ENCODE measurements around the gene CTU2.

CTU2 gene

DNA sequence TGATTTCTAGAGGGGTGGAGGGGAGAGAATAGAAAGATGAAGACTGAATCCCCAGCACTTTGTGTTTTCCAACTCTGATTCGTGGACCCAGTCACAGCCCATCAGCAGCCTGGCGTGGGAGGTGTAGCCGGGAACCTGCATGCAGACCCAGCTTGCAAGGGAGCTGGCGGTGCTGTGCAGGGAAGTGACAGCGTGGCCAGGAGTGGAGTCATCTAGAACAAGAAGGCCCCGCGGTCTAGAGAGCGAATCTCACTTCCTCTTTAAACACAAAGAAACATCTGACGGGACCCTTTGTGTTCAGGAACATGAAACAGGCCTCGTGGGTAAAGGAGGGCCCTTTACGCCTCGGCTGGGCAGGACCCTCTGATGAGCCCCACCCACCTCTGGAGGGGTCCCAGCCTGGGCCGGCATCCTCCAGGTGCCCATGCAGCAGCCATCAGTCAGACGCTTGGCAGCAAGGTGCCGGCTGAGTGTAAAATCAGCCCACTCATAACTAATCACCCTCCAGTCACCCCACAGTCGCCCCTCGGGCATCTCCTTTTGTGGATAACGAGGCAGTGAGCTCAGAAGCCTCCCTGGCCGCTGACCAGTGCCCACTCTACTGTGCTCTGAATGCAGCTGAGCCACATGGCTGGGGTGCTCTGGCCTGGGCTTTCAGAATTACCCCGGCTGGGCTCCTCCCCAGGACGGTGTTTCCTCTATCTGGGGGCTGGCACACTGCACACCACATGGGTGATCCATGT is 24.4 kb upstream of the CTU2 start:
- DNase-seq (ENCODE audit: low read depth), result no peak

DNA sequence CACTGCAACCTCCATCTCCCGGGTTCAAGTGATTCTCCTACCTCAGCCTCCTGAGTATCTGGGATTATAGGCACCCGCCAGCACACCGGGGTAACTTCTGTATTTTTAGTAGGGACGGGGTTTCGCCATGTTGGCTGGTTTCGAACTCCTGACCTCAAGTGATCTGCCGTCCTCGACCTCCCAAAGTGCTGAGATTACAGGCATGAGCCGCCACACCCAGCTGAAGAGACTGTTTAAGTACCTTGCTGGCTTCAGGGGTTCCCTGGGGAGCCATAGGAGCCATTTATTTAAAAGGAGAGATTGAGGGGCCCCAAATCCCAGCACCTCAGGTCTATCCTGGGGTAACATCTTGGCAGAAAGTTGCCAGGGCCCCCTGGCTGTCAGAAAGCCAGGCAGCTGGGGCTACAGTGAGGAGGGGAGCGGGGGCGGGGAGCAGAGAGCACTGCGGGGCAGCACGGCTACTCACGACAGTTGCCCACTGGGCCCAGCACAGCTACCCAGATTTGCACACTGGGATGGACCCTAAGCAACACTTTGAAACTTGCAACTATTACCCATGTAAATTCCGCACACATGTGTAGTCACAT is 21.6 kb upstream of the CTU2 start:
- DNase-seq (ENCODE audit: low read depth), result no peak

DNA sequence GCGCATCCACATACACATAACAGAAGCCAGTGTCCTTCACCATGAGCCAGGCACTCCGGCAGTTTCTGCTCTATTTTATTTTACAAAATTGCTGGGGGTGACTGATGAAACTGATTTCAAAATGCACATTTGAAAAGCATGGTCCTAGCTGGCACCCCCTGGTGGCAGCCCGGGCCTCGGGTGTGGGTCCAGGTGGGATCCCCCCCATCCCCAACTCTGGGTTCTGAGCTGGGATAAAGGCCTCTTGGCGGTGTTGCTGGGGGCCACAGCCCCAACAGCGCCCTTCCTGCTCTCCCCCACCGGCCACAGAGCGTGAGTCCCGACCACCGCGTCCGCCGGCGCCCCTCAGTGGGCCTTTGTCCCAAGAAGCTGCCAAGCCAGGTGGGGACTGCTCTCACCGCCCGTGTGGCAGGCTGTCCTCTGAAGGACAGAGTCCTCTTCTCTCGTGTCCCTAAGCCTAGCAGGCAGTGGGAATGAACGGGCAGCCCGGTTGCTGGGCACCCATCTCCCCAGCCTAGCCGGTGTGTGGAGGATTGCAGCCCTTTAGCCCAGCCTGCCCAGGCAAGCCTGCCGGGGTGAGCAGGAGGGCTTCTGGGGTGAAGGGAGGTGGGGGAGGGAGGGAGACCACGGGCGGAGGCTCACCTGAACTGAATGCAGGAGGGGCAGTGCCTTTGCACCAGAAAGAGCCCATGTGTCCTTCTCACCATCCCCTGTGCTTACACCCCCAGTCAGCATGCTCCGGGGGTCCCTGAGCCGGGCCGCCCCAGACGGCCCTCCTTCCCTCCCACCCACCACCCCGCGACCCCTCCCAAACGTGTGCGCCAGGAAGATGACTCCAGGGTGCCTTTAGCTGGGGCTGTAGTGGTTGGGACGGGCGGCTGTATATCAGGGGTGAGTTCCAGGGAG is 20.9 kb upstream of the CTU2 start:
- DNase-seq (ENCODE audit: low read depth), result peak; percentile 4

DNA sequence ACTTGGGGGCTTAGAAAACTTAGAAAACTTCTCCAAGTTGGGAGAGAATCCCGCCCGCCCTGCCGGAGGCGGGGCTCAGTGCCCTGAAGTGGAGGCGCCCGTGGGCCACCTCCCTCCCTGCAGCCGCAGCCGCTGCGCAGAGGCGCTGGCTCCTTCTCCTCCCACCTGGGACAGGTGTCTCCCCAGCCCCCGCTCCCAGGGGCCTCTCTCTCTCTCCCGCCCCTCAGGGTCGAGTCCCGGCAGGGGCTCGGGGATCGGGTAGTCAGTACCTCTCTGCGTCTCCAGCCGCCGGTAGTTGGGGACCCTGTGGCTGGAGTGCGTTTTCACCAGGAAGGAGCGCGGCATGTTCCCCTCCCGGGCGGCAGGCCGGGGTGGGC is 20.3 kb upstream of the CTU2 start:
- DNase-seq (ENCODE audit: low read depth), result no peak

DNA sequence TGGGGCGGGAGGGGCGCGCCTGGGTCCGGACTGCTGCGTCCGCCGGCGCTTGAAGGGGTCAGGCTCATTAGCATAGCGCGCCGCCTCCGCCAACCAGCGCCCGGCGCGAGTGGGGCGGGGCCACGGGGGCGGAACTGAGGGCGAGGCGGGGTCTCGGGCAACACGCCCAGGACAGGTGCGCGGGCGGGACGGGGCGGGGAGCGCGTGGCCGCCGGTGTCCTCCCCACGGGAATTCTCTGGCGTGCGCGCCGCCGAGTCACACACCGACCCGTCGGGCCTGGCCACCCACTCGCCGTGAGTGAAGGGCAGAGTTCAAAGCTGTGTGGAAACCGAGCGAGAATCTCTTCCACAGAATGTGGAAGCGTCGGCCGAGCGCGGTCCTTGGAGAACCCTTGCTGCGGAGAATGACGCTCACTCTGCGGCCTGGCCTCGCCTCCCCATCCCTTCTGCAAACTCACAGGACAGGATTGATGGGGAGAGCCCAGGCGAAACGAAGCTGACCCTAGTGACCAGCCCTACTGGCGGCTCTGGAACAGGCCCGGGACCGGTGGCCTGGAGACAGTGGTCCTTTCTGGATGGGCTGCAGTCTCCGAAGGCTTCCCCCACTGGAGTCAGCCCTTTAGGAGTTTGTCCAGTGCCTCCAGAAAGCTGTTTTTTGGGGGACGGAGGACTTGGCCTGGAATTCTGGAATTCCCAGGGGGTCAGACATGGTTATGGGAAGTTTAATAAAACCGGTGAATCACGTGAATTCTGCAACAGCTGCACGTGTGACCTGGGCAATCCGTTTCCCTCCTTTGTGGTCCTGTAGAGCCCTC is 19.7 kb upstream of the CTU2 start, which contains the start of gene SNAI3:
TSS of gene SNAI3 (minus strand) at position 69 of the 815 bp plus-strand sequence. CDS start 101 bp downstream, outside the sequence.
- no peak for DNase-seq (ENCODE audit: low read depth)

DNA sequence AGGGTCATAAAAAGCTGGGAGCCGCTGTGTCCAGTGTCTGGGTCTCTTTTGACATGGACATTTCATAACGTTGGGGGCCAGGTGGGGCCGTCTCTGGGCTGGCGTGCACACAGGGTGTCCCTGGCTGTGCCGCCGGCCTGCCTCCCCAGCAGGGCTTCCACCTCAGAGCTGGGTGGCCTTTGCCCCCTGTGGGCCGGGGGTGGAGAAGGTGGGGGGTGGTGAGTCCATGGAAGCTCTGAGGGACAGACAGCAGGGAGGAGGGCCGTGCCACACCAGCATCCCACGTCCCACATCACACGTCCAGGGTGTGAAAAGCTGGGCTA is 19.1 kb upstream of the CTU2 start:
- no peak for DNase-seq (ENCODE audit: low read depth)

DNA sequence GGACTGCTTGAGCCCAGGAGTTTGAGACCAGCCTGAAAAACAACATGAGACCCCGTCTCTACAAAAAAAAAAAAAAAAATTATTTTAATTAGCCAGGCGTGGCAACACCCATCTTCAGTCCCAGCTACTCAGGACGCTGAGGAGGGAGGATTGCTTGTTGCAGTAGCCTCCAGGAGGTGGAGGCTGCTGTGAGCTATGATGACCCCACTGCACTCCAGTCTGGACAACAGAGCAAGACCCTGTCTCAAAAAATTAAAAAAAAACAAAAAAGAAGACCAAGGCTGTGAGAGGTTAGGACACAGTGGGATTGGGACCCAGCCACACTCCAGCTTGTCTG is 18.7 kb upstream of the CTU2 start:
- no peak for DNase-seq (ENCODE audit: low read depth)

DNA sequence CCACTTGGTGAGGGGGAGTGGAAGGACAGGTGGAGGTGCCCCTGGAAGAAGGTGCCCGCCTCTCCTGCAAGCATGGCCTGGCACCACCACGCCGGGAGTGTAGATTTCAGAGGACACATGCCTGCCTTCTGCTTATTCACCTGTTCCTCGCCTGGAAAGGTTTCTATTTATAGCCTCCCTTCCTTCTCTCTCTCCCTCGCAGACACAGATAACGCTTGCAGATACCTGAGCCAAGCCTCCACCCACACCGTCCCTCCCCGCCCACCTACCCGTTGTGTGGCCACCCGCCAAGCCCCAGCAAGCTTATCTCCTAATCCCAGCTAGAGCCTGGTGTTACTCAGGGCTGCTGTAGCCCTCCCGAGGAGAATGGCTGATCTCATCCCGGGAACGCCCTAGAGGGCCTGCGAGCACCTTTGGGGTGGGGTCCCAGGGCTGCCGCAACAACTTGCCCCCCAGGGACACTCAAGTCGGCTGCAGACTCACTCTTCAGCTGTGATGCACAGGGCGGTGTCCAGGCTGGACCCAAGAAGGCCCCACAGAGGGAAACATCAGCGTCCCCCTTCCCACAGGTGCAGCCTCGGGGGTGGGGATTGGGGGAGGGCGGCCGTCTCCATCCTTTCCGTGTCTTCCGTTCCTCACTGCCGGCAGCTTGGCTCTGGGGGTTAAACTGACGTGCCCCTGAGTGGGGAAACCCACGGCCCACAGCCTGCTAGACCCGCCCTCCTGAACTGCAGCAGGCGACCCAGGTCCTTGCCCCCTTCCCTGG is 18.1 kb upstream of the CTU2 start:
- DNase-seq (ENCODE audit: low read depth), result no peak

DNA sequence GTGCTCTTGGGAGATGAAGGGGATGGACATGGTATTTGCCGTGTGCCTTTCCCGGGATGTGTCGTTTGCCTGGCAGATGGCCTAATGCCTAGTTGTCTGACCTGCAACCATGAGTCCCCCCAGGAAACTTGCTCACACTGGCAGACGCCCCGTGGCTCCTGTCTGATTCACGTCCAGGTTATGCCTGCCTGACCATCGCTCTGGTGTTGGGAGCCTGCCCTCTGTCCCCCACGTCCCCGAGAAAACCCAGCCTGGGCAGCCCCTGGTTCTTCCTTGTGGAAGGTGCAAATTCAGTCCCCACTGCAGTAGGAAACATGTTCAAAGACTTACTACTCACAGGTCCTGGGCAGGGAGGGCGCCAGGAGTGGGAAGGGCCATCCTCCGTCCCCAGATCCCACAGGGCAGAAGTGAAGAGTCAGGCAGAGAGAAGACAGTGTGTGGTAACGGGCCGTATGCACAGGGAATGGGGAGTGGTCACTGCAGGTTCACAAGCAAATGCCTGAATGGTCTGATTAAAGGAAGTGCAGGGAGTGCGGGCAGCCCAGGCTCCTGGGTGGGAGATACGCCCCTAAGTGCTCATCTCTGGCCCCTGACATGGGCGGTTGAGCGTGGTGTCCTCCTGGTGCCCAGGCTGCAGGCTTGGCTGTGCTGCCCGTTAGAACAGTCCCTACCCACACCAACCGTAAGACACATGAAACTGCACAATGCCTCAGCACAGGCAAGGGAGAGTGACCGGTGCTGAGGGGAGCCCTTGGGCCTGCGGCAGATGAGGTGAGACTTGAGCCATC is 15.8 kb upstream of the CTU2 start:
- no peak for DNase-seq (ENCODE audit: low read depth)

DNA sequence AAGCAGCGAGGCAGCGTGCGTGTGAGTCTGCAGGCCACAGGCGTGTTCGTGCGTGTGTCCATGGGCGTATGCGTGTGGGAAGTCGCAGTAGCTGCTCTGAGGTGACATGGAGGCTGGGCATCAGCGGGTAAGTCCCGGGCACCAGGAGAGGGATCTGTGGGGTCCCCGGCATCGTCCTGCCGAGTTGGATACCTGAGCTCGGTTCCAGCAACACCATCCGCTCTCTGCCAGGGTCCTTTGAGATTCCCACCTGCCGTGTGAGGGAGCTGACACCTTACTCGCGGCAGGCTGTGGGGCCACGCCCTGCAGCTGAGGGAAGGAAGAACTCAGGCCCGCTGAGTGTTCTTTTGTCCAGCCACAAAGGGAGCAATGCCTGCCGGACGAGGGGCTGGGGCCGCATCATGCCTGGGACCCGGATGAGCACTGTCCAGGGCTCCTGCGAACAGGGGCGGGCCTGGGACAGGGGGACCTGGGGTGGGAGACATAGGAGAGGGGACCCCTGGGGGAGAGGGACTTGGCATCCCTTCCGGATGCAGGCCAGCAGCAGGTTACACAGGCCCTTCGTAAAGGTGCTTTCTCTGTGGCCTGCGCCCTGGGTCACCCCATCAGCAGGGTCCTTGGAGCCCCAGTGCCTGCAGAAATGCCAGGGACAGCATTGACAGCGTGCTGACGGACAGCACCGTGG is 15.0 kb upstream of the CTU2 start:
- DNase-seq (ENCODE audit: low read depth), result no peak

DNA sequence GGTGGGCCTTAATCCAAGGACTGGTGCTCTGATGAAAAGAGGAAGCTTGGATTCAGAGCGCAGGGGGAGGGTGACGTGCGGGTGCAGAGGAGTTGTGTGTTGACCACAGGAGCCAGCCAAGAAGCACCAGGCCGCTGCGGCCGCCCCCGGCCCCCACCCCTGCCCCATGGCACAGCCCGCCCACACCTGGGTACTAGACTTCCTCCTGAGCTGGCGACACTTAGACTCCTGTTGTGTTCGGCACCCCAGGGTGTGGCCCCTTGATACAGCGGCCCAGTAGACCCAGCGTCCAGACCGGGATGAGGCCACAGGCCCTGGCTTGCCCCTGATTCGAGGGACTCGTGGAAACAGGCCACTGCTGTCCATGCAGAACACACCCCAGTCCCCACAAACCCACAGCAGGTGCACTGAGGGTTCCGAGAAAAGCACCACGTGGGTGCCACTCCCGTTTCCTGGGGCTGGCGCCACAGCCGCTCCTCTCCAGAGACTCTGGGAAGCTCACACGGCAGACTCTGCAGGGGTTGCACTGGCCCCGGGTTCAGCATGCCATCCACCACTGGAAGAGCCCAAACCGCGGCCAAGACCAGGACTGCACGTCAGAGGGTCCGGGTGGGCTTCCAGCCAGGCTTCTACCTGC is 14.3 kb upstream of the CTU2 start:
- no peak for DNase-seq (ENCODE audit: low read depth)

DNA sequence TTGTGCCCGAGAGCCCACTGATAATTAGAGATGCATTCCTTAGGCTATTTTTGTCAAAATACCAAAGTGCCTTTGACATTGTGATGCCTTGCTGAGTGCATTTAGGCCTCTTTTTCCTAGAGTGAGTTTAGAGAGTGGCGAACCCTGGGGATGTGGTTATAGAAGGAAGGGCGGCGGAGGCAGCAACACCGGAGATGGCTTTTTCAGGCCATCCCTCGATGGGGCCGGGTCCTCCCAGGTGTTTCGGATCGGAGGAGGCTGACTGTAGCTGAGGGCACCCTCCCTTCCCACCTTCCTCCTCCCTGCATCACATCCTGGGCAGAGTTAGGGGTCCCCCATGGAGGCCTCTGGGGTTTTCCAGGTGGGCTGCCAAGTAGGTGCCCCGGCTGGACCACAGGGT is 13.4 kb upstream of the CTU2 start:
- no peak for DNase-seq (ENCODE audit: low read depth)

DNA sequence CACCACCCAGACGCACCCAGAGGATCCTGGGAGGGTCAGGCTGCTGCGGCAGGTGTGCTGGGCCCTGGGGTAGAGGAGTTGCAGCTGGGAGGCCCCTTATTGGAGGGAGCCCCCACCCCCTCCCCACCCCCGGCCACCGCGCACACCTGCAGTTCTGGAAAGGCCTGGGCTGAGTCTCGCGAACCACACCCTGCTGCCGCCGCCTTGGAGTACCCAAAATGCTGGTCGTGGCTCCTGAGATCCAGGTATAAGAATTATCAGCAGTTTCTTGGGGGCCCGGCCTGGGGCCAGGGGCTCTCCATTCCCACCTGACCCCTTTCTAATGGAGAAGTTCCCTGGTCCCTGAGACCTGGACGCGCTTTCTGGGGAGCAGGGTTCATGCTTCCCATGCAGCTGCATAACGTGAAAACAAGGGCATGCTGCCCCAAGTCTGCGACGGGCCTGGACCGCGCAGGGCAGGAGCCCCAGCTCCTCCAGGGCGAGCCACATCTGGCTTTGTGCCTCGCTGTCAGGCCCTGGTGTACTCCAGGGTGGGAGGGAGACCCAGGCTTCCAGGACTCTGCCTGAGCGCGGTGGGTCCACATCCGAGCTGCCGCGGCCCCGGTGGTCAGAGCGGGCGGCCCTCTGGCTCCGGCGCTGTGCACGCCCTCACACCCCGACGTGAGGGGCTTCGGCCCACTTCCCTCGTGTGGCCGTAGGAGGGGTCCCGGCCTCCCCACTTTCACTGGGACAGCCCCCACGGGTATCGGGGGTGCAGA is 12.7 kb upstream of the CTU2 start:
- no peak for DNase-seq (ENCODE audit: low read depth)

DNA sequence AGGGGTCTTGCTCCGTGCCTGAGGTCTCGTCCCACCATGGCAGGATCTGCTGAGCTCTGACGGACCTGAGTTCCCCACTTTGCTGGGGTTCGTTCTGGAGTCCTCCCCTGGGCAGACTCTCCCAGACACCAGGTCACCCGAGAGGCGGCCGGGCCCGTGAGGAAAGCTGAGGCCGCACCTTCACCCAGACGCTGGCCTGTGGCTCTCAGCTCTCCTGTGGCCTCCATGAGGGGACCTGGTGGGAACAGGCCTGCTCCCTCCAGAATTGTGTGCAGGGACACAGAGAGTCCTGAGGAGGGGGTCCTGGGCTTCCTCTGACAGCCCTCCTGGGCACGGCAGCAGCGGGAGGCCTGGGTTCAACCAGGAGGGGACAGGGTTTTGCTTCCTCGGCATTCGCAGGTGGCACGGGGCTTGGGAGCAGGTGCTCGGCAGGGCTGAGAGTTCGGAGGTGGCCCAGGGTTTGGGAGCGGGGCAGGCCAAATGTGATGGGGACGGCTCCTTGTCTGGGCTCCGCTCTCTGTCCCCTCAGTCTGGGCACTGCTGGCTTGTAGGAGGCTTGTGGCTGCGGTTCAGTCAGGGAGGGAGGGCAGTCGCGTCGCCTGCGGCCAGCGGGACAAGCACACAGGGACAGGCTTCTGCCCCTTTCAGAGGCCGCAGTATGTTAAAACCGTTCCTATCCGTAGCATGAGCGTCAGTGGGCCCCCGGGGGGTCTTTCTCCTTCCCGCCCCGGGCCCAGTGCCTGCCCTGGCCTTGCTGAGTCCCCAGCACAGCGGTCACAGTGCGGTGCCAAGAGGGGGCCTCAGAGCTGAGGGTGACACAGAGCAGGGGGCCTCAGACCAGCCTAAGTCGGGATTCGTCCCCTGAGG is 11.8 kb upstream of the CTU2 start:
- DNase-seq (ENCODE audit: low read depth), result no peak

DNA sequence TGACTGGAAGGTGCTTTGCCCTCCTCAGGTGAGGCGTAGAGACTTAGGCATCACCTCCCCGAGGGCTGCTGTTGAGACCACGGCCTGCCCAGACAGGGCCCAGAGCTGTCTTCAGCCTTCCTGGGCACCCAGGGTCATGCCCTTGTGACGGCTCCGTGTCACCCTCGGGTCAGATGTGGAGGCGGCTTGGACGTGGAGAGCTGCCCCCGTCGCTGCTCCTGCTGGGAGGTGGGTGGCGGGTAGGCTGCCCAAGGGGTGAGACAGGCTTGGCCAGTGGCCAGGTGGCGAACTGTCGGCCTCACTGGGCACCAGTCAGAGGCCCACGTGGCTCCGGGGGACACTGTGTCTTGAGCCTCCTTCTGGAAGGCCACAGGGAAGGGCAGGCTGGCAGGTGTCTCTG is 11.1 kb upstream of the CTU2 start:
- no peak for DNase-seq (ENCODE audit: low read depth)

DNA sequence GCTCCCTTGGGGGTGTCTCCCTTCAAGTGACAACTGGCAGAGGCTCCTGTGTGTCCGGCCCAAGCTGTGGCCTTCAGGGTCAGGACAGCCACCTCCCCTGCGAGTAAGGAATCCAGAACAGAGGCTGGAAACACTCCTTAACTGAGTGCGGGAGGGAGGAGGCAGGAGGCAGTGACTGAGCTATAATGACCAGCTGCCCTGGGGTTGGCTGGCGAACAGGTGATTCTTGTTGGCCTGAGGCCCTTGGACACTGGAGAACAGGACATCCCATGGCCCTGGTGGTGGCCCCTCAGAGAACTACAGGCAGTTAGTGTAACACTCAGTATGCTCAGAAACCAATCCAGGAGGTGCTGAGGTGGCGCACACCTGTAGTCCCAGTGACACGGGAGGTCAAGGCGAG is 10.6 kb upstream of the CTU2 start:
- DNase-seq (ENCODE audit: low read depth), result no peak

DNA sequence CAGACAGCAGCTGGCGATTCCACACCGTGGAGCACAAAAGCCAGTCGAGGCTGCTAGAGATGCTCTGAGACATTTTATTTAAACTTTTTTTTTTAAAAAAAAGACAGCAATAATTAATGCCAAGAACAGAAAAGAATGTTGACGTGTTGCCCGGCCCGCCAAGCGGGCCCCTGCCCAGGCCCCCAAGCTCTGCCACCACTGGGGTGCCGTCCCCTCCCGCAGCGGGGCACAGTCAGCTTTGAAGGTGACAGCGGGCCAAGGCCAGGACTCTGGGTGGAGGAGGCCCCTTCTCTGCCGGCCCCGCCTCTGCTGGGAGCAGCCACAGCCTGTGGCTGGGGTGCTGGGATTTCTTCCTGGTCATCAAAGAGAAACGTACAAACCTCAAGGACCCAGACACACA is 9.9 kb upstream of the CTU2 start:
- DNase-seq (ENCODE audit: low read depth), result no peak
